Umbilical cord (tissue), 2 donors: ENCODE results near the gene LHX3. TPM values are rescaled to one million over a fixed set of nuclear protein-coding genes. Genes with fewer than 3 reads are reported as not detected.

Experiments
- DNase-seq: peaks from one replicate; pipeline ENCODE4 v3.0.0-alpha.2; 2015; ENCODE audit warnings: low spot score
- total RNA-seq: library from RNA; depleted of rRNA; stranded (reverse); fragments of >200 nt; gene quantifications from one replicate; pipeline ENCODE4 v1.2.3, GENCODE V29; 2014; ENCODE audit warnings: low replicate concordance; ENCODE audit not compliant: insufficient read depth

The LHX3 gene
- total RNA-seq, 1 donor from 2014 or later = 0.24 TPM

GRCh38 chr9:136178061-136178772, 26.7 kb downstream of the LHX3 start:
- no peak for DNase-seq

DNA sequence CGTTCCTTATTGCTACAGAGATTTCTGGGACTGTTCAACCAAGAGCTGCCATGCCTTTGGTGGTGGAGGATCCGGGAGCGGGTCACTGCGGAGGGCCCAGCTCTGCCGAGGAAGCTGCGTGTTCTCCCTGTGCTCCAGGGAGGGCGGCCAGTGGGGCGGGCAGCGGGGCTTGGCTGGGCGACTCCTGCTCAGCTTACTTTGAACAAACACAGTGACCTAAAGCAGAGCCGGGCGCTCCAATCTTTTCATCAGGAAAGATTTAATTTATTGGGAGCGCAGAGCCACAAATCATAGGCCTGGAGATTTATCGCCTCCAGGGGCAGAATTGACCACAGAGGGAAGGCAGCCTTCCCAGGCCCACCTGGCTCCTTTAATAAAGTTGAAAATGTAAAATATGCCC, 27.7 kb downstream of the LHX3 start:
- no peak for DNase-seq

DNA sequence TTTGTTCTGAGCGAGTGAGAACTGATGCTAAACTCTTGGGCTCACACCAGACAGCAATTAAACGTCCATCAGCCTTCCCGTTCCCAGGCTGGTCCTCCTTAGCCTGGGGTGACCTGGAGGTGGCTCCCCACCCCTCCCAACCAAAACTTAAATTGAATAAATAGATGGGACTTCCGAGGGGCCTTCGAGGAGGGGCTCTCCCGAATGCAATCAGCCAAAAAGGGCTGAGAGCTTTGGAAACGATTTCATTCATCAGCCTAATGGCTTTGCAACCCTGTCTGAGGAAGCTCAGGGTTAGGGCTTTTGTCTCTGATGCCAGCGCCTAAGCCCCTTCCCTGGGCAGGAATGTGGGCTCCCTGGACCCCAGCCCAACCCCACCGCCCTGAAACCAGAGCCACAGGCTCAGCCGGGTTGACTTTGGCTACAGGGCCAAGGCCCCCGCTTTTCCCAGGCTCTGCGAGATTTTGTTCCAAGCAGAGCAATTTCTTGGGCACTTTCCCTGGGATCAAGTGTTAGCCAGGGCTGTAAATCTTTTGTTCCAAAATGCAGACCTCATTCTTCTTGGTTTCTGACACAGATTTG, 29.2 kb downstream of the LHX3 start:
- no peak for DNase-seq

GRCh38 chr9:136174779-136175615, 29.9 kb downstream of the LHX3 start:
- DNase-seq = no peak

DNA sequence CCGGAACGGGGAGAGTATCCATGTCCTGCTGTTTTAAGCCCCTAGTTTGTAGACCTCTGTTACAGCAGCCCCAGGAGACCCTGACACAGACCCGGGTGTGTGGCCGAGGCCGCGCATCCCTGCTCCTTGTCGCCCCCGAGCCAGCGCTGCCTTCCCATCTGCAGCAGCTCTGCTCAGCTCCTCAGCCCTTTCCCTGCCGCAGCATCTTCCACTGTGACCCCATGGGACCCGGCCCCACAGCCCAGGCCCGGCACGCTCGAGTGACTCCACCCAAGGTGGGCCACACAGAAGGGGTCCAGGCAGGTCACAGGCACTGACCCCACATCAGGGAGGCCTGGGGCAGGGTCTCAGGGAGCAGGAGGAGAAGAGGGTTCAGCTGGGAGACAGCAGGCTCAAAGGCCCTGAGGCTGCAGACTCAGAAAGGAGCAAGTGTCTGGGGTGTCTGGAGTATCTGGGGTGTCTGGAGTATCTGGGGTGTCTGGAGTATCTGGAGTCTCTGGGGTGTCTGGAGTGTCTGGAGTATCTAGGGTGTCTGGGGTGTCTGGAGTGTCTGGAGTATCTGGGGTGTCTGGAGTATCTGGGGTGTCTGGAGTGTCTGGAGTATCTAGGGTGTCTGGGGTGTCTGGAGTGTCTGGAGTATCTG, 31.2 kb downstream of the LHX3 start:
- no peak for DNase-seq

- no peak for DNase-seq
These were observed 32.4 kb downstream of the LHX3 start for GRCh38 chr9:136172412-136173079.

DNA sequence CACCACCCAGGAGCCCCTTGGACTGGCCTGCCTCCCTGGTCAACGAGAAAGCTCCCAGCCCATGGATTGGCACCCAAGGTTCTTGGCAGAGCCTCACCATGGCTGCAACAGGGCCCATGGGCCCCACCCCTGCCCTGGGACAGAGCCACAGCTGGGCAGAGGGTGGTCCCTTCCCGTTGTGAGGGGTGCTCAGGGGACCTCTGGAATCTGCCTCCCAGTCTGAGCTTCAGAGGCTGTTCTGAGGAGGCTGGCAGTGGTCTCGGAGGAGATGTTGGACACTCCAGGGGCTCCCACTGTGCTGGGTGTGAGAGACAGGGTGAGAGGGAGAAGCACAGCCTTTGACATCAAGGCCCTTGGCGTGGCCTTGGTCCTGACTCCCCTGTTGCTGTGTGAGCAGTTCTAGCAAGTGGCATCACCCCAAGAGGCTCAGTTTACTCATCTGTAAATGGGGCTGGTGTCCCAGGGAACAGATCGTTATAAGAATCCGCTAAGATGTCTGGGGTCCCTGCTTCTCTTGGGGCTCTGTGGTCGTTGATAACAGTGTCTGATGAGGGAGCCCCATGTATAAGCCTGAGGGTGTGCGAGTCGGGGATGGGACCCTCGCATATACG, 33.0 kb downstream of the LHX3 start:
- DNase-seq = no peak

- no peak for DNase-seq
These were observed 33.7 kb downstream of the LHX3 start for GRCh38 chr9:136171009-136171800.

DNA sequence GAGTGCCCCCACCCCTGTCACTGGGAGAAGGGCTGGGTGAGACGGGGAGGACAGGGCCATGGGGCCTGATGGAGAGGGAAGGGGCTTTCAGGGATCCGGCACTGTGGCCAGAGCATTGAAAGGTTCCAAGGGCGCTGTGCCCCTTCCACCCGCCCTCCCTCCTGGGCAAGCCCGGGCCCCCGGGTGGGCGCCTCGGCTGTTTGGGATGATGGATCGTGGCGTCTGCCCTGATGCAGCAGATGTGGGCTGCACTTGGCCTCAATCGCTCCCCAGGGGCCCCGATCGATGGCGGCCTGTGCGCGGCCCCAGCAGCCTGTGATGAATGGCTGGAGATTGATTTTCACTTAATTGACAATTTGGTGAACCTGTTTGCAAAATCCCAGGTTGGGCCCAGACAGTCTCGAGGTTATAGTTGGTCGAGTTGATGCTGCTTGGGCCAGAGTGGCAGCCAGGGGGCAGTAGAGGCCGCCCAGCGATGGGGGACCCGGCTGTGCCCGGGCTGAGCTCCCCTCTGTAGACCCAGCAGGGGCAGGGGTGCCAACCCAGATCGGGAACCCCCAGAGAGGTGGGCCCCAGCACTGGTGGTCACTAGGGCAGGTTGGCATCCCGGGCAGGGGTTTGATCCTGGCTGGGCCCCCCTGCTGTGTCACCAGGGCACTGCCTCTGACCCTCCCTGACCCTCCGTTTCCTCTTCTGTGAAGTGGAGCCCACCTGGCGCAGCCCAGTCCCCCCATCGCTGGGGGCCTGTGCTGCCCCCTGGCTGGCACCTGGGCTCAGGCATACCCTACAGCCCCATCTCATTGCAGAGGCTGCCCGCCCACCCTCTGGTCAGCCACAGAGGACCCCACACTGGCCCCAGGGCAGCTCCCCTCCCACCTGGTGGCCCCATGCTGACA, 34.7 kb downstream of the LHX3 start:
- no peak for DNase-seq

DNA sequence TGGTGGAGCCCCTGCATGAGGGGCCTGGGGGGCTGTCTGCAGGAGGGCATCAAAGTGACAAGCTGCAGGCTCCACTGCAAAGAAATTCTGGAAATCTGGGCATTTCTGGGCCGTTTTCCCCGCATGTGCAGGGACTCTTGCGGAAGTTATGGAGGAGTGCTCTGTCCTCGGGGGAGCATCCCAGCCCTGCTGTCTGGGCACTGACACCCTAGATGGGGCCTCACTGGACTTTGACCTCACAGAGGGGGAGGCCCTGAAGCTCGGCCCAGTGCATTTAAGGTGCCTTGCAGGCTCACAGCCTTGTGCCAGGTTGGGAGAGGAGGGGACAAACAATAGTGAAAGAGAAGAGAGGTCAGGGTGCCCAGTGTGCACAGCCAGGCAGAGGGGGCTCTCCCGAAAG, 35.4 kb downstream of the LHX3 start:
- DNase-seq = no peak

DNA sequence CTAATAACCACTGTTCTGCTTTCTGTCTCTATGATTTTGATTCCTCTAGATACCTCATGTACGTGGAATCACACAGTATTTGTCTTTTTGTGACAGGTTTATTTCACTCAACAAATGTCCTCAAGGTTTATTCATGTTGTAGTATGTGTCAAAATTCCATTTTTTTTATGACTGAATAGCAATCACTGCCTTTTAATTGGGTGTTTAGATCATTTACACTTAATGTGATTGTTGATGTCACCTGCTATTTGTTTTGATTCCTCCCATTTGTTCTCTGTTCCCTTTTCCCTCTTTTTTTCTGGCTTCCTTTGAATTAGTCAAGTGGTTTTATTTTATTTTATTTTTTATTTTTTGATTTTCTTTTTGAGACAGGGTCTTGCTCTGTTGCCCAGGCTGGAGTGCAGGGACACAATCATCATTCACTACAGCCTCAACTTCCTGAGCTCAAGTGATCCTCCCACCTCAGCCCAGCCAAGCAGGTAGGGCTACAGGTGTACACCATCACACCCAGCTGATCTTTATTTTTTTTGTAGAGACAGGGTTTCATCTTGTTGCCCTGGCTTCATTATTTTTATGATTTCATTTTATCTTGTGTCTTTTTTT, 41.6 kb downstream of the LHX3 start:
- no peak for DNase-seq

GRCh38 chr9:136160995-136161610, 43.8 kb downstream of the LHX3 start:
- DNase-seq = no peak

GRCh38 chr9:136160381-136160841, 44.5 kb downstream of the LHX3 start:
- DNase-seq = no peak

DNA sequence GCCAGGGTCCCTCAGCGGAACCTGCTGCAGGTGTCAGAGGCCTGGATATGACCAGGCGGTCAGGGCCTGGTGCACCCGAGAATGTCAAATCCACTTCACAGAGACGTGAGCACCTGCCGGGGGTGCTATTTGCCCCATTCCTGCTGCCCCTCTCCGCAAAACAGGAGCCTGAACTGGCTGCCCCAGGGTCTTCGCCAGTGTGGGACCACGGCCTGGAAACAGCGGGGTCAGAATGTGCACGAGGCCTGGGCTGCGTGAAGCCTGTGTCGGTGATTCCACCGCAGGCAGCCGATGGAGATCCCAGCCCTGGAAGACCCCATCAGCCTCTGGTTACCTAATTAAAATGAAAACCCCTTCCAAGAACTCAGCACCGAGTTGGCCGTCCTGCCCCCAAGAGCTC, 45.1 kb downstream of the LHX3 start:
- no peak for DNase-seq

DNA sequence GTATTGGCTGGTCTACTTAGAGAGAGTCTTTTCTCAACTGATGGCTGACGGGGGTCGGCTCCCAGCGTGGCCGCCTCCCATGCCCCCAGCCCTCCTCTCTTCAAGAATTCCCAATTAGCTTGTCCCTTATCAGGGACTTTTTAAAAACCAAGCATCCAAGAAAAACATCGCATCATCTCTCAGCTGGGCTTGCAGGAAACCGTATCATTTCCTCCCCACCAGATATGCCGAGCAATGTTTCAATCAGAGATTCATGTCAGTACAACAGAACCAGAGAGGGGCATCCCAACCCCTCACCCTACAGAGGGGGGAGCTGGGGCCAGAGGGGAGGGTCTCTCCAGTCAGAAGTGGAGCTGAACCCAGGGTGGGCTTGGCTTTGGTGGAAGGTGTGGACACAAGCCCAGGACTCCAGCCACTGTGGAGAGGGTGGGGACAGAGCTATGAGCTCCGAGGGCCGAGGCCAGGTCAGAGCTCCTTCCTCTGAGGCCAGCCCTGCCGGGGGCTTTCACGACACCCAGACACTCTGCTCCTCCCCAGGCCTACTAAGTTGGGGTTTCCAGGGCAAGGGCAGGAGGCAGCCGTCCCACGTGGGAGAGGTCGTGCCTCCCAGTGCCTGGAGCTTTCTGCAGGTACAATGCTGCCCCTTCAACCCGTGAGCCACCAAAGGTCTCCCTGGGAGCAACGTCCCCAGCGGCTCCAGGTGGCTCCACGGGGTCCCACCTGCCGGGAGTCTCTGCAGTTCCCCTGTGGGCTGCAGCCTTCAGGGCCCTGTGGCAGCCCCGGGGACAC, 47.3 kb downstream of the LHX3 start:
- DNase-seq = no peak

DNA sequence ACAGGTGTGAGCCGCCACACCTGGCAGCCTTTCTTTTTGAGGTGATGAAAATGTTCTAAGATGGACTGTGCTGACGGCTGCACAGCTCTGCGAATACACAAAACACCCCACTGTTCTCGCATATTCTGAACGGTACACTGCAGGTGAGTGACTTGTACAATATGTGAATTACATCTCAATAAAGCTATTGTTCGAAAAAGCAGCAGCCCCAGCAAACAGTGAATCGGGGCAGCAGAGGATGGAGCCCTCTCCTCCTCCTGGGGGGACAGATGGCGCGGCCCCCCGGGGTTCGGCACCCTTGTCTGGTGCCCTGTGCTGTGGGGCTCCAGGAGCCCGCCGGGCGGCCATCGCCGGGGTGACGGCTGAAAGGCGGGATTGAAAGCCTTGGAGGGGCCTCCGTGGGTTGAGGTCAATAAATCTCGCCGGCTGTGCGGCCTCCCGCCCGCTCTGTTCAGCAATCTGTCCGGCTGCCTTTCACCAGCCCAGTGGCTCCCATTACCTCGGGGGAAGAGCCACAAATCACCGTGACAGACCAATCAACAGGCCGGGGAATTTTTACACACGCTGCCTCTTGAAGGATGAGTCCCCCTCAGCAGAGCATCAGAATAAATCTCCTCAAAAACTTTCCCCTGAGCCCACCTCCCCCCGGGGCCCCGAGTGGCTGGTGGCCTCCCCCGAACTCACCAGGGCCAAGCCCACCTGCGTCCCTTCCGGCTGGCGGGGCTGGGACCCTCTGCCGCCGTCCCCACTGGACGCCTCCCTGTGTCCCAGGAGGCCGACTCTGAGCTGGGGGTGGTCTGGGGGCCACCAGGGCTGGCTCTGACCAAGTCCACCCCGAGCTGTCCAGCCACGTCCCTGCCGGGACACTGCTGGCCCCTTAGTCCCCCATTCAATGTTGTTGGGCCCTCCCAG, 48.5 kb downstream of the LHX3 start:
- no peak for DNase-seq
